AG09309 (cell line): ENCODE data around the gene JPH3.
"Not testable (repeated sequence)": the region's sequence is repeated elsewhere in the genome, so short reads cannot be mapped to it uniquely, and the experiment has no call there.

Experiments
- DNase-seq: peaks from one replicate; pipeline ENCODE4 v3.0.0-alpha.2; 2010; ENCODE audit warnings: low read depth
- H3K4me3 ChIP-seq: 2 replicates; pipeline ENCODE4 v1.5.1; 2011; ENCODE audit warnings: mild to moderate bottlenecking, low read depth, low read length, moderate library complexity; ENCODE audit not compliant: control insufficient read depth
- CTCF ChIP-seq: IDR thresholded peaks from 2 replicates; pipeline ENCODE4 v1.5.1; 2011; ENCODE audit warnings: mild to moderate bottlenecking, low read depth, low read length, inconsistent platforms; ENCODE audit not compliant: insufficient read depth, control insufficient read depth; ENCODE audit errors: missing control alignments

JPH3 gene

GRCh38 chr16:87575027-87575804 is 27.1 kb upstream of the JPH3 start:
- no peak for DNase-seq
- no peak overlapping the region for H3K4me3 ChIP-seq
- no peak for TF ChIP-seq CTCF

- TF ChIP-seq CTCF, result no peak
- DNase-seq, result no peak
- no peak overlapping the region for H3K4me3 ChIP-seq
Measured at GRCh38 chr16:87576171-87576570, 26.1 kb upstream of the JPH3 start.

- not testable (repeated sequence) for DNase-seq, H3K4me3 ChIP-seq
Measured at GRCh38 chr16:87578142-87578930, 24.0 kb upstream of the JPH3 start.

- no peak for TF ChIP-seq CTCF
- no peak overlapping the region for H3K4me3 ChIP-seq
Measured at GRCh38 chr16:87579691-87580090, 22.6 kb upstream of the JPH3 start.

GRCh38 chr16:87580855-87581261 is 21.4 kb upstream of the JPH3 start:
- no peak overlapping the region for H3K4me3 ChIP-seq
- DNase-seq, result peak; percentile 46
- TF ChIP-seq CTCF, result no peak

More at GRCh38 chr16:87579691-87580090, 22.6 kb upstream of the JPH3 start:
- no peak for DNase-seq

- peak; percentile 91 for DNase-seq
- no peak overlapping the region for H3K4me3 ChIP-seq
- TF ChIP-seq CTCF, result no peak
Measured at GRCh38 chr16:87581857-87582215, 20.5 kb upstream of the JPH3 start.
